ENCODE data around the gene TPD52L2. TPM values are rescaled to one million over a fixed set of nuclear protein-coding genes. Genes with fewer than 3 reads are reported as not detected.

Gene TPD52L2
- total RNA-seq, 1 donor from 2014 or later: 85.5 TPM

DNA sequence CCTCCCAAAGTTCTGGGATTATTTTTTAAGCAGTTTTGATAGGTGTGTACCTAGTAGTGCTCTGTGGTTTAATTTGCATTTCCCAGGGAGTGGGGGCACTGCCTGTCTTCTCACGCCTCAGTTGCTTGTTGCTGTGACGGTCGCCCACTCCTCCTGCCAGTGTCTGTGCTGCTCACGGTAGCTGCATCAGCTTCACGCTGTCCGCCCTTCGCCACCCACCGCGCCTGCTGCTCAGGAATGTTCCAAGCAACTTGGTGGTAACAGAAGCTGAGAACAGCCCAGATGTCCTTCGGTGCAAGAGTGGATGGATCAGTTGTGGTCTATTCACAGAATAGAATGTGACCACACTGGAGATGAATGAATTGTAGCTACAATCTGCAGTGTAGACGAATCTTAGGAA is 52.7 kb downstream of the TPD52L2 start:
- H3K9me3 Mint-ChIP-seq (ENCODE audit: unreplicated experiment): no peaks in the 10 kb centered on the region
- H3K4me3 Mint-ChIP-seq (ENCODE audit: unreplicated experiment): no peak overlapping the region
- peaks cover 1% of the 10 kb centered on the region for H3K27me3 Mint-ChIP-seq (ENCODE audit: unreplicated experiment)
- TF ChIP-seq, protein P1, sequence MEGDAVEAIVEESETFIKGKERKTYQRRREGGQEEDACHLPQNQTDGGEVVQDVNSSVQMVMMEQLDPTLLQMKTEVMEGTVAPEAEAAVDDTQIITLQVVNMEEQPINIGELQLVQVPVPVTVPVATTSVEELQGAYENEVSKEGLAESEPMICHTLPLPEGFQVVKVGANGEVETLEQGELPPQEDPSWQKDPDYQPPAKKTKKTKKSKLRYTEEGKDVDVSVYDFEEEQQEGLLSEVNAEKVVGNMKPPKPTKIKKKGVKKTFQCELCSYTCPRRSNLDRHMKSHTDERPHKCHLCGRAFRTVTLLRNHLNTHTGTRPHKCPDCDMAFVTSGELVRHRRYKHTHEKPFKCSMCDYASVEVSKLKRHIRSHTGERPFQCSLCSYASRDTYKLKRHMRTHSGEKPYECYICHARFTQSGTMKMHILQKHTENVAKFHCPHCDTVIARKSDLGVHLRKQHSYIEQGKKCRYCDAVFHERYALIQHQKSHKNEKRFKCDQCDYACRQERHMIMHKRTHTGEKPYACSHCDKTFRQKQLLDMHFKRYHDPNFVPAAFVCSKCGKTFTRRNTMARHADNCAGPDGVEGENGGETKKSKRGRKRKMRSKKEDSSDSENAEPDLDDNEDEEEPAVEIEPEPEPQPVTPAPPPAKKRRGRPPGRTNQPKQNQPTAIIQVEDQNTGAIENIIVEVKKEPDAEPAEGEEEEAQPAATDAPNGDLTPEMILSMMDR (IDR thresholded peaks at IDR 0.05; ENCODE audit: unreplicated experiment): no peak
- H3K27ac Mint-ChIP-seq (ENCODE audit: unreplicated experiment): peak overlapping the region; percentile 9
- peaks cover 13% of the 10 kb centered on the region for H3K36me3 Mint-ChIP-seq (ENCODE audit: low read depth, unreplicated experiment)
- DNase-seq (ENCODE audit: low spot score): no peak
- H3K4me1 Mint-ChIP-seq (ENCODE audit: unreplicated experiment): peaks cover 4% of the 10 kb centered on the region

DNA sequence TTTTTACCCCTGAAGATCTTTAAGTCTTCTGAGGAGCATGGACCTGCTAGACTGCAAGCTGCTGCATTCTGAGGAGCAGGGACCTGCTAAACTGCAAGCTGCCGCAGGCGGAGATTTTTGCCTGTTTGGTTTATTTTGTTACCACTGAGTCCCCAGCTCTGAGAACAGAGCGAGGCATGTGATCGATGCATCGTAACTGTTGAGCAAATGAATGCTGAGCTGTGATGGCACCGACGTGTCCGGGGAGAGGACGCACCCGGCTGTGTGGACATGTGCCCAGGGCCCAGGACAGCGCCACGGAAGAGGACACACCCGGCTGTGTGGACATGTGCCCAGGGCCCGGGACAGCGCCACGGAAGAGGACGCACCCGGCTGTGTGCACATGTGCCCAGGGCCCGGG is 54.1 kb downstream of the TPD52L2 start:
- Mint-ChIP-seq H3K4me3 (ENCODE audit: unreplicated experiment) (no peak overlapping the region), H3K36me3 (ENCODE audit: low read depth, unreplicated experiment) (peaks cover 13% of the 10 kb centered on the region), H3K27me3 (ENCODE audit: unreplicated experiment) (peaks cover 1% of the 10 kb centered on the region), H3K4me1 (ENCODE audit: unreplicated experiment) (no peaks in the 10 kb centered on the region), H3K27ac (ENCODE audit: unreplicated experiment) (no peak overlapping the region), H3K9me3 (ENCODE audit: unreplicated experiment) (no peaks in the 10 kb centered on the region)
- TF ChIP-seq, protein P1 (IDR thresholded peaks at IDR 0.05; ENCODE audit: unreplicated experiment): no peak
- no peak for DNase-seq (ENCODE audit: low spot score)

DNA sequence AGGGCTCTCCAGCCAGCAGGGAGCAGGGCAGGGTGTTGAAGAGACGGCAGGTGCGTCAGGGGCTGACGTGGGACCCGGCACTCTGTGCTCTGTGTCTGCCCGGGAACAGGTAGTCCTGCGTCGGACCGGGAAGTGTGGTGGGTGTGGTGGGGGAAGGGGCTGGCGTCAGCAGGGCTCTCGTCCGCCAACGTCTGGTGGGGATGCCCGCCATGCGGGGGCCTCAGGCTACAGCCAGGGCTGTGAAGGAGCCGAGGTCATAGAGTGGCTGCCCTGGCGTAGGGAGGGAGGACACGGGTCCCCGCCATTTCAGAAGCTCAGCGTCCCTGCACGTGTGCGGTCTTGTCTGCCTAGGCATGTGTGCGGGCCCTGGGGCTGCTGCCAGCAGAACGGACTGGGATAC is 55.2 kb downstream of the TPD52L2 start:
- no peak for DNase-seq (ENCODE audit: low spot score)
- Mint-ChIP-seq H3K4me3 (ENCODE audit: unreplicated experiment) (no peak overlapping the region), H3K36me3 (ENCODE audit: low read depth, unreplicated experiment) (peaks cover 13% of the 10 kb centered on the region), H3K27me3 (ENCODE audit: unreplicated experiment) (no peaks in the 10 kb centered on the region), H3K4me1 (ENCODE audit: unreplicated experiment) (peaks cover 3% of the 10 kb centered on the region), H3K27ac (ENCODE audit: unreplicated experiment) (no peak overlapping the region), H3K9me3 (ENCODE audit: unreplicated experiment) (no peaks in the 10 kb centered on the region)
- TF ChIP-seq, protein P1 (IDR thresholded peaks at IDR 0.05; ENCODE audit: unreplicated experiment): no peak

DNA sequence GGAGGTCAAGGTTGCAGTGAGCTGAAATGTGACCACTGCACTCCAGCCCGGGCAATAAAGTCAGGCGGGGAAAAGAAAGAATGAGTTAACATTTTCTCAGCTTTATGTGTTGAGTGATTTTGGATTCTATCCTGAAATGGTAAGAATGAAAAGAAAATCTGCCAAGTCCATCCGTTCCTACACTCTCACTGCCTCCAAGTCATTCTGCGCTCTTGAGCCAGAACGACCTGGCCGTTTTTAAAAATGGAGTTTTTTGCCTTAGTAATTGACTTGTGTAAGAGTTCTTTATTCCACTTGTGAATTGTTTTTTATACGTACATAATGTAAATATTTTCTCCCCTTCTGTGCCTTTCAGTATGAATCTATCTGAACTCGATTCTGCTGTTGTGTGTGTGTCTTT is 58.6 kb downstream of the TPD52L2 start:
- H3K27ac Mint-ChIP-seq (ENCODE audit: unreplicated experiment): no peak overlapping the region
- no peaks in the 10 kb centered on the region for H3K27me3 Mint-ChIP-seq (ENCODE audit: unreplicated experiment)
- peaks cover 20% of the 10 kb centered on the region for H3K36me3 Mint-ChIP-seq (ENCODE audit: low read depth, unreplicated experiment)
- peaks cover 8% of the 10 kb centered on the region for H3K4me1 Mint-ChIP-seq (ENCODE audit: unreplicated experiment)
- TF ChIP-seq, protein P1 (IDR thresholded peaks at IDR 0.05; ENCODE audit: unreplicated experiment): no peak
- H3K9me3 Mint-ChIP-seq (ENCODE audit: unreplicated experiment): no peaks in the 10 kb centered on the region
- no peak overlapping the region for H3K4me3 Mint-ChIP-seq (ENCODE audit: unreplicated experiment)
- no peak for DNase-seq (ENCODE audit: low spot score)

DNA sequence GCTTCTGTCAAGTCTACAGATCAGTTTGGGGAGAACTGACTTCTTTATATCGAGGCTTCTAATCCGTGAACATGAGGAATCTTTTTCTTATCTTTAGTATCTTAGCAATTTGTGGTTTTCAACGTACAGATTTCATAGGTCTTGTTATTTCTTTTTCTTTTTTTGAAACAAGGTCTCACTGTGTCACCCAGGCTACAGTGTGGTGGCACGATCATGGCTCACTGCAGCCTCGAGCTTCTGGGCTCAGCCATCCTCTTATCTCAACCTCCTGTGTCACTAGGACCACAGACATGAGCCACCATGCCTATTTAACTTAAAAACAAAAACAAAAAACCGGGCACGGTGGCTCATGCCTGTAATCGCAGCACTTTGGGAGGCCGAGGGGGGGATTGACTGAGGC is 59.2 kb downstream of the TPD52L2 start:
- peaks cover 20% of the 10 kb centered on the region for H3K36me3 Mint-ChIP-seq (ENCODE audit: low read depth, unreplicated experiment)
- no peak overlapping the region for H3K4me3 Mint-ChIP-seq (ENCODE audit: unreplicated experiment)
- no peaks in the 10 kb centered on the region for H3K27me3 Mint-ChIP-seq (ENCODE audit: unreplicated experiment)
- H3K4me1 Mint-ChIP-seq (ENCODE audit: unreplicated experiment): peaks cover 8% of the 10 kb centered on the region
- TF ChIP-seq, protein P1 (IDR thresholded peaks at IDR 0.05; ENCODE audit: unreplicated experiment): no peak
- H3K27ac Mint-ChIP-seq (ENCODE audit: unreplicated experiment): no peak overlapping the region
- no peaks in the 10 kb centered on the region for H3K9me3 Mint-ChIP-seq (ENCODE audit: unreplicated experiment)
- no peak for DNase-seq (ENCODE audit: low spot score)
